HFF-Myc (cell line): ENCODE measurements around the gene ZNF665.
"Not testable (repeated sequence)": the region's sequence is repeated elsewhere in the genome, so short reads cannot be mapped to it uniquely, and the experiment has no call there.

Source experiments
- DNase-seq: peaks from one replicate; pipeline ENCODE4 v3.0.0-alpha.2; 2011; ENCODE audit warnings: low read depth; ENCODE audit errors: extremely low read depth
- H3K4me3 ChIP-seq: replicated peaks from 2 replicates; pipeline ENCODE4 v1.5.1; 2011; ENCODE audit warnings: low read depth, mild to moderate bottlenecking, control low read depth, low read length
- TF ChIP-seq, protein P1 (sequence below): IDR thresholded peaks from 2 replicates; pipeline ENCODE4 v1.5.1; 2012; ENCODE audit warnings: mild to moderate bottlenecking, low read depth, low read length, control low read depth; ENCODE audit errors: missing control alignments

The ZNF665 gene

DNA sequence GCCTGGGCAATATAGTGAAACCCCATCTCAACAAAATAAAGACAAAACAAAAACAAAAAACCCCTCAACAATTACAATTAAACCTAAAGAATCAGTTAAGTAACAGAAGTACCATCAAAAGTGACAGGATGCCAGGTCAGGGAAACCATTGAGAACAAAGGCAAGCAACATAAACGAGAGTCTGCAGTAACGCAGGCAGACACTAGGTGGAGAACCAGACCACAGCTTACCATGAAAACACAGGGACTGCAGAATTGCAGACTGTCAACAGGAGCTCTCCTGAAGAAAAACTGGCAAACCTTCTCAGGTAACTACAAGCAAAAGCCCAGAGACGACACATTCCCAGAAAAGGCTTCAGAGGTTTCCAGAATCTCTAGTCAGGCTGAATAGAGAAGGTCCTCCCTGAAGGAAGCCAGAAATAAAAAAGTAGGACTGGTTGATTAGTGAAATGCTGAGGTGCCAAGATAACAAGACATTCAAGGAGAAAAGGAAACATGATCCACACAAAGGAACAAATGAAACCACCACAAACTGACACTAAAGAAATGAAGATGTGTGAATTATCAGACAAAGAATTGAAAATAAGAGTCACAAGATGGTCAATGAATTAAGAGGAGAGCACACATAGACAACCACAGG lies 2.2 kb upstream of the ZNF665 start:
- no peak overlapping the region for H3K4me3 ChIP-seq
- TF ChIP-seq, protein P1, sequence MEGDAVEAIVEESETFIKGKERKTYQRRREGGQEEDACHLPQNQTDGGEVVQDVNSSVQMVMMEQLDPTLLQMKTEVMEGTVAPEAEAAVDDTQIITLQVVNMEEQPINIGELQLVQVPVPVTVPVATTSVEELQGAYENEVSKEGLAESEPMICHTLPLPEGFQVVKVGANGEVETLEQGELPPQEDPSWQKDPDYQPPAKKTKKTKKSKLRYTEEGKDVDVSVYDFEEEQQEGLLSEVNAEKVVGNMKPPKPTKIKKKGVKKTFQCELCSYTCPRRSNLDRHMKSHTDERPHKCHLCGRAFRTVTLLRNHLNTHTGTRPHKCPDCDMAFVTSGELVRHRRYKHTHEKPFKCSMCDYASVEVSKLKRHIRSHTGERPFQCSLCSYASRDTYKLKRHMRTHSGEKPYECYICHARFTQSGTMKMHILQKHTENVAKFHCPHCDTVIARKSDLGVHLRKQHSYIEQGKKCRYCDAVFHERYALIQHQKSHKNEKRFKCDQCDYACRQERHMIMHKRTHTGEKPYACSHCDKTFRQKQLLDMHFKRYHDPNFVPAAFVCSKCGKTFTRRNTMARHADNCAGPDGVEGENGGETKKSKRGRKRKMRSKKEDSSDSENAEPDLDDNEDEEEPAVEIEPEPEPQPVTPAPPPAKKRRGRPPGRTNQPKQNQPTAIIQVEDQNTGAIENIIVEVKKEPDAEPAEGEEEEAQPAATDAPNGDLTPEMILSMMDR, result peak; percentile 70
- peak; percentile 21 for DNase-seq

- H3K4me3 ChIP-seq, result no peak overlapping the region
- no peak for DNase-seq
Observed at GRCh38 chr19:53193535-53194222, 521 bp upstream of the ZNF665 start.

GRCh38 chr19:53190253-53190652 lies 2.9 kb downstream of the ZNF665 start:
- TF ChIP-seq, protein P1, result no peak
- H3K4me3 ChIP-seq, result no peak overlapping the region
- DNase-seq, result no peak

More at GRCh38 chr19:53193535-53194222, 521 bp upstream of the ZNF665 start:
- TF ChIP-seq, protein P1, result no peak

GRCh38 chr19:53189691-53190198 lies 3.4 kb downstream of the ZNF665 start:
- DNase-seq, H3K4me3 ChIP-seq: not testable (repeated sequence)

GRCh38 chr19:53185155-53185882 lies 7.8 kb downstream of the ZNF665 start:
- not testable (repeated sequence) for H3K4me3 ChIP-seq, DNase-seq

GRCh38 chr19:53183146-53183764 lies 9.9 kb downstream of the ZNF665 start:
- TF ChIP-seq, protein P1, result no peak
- no peak overlapping the region for H3K4me3 ChIP-seq
- no peak for DNase-seq

- no peak for DNase-seq
- TF ChIP-seq, protein P1, result no peak
- H3K4me3 ChIP-seq, result no peak overlapping the region
Observed at GRCh38 chr19:53182202-53182601, 11.0 kb downstream of the ZNF665 start.
